SKM-1 (cell line): ENCODE data around the gene ADAMTS3.
A peak's percentile ranks its signal among the peaks of the same experiment; 100 is the strongest.

Experiments used
- DNase-seq: peaks from one replicate; lab custom pipeline; 2025; ENCODE audit not compliant: unreplicated experiment; lab: John Stamatoyannopoulos, UW

Gene ADAMTS3

DNA sequence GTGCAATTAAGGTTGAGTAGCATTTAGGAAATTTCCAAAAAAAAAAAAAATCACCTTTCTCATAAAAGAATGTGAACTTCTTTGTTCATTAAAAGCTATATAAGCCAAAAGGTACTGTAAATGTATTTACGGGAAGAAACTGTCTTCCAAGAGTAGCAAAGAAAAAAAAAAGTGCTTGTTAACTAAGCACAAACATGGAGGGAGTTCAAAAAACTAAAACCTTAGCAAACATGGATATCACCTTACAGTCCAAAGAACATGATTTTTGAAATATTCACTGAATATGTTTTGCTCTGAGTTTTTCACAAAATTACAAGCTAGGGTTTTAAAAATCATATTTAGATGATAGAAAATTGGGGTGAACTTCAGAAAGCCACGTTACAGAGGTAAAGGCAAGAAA is 217.5 kb downstream of the ADAMTS3 start:
- DNase-seq = no peak

DNA sequence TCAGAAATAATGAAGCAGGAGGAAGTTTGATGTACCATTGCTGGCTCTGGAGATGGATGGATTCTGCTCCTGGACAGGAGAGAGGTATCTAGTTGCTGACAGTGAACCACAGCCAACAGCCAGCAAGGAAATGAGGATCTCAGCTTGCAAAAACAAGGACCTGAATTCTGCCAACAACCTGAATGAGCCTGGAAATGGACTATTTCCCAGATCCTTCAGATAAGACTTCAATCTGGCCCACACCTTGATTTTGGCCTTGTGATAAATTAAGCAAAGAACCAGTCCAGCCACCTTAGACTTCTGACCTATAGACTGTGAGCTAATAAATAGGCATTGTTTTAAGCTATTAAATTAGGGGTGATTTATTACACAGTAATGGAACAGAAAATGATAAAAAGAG is 220.3 kb downstream of the ADAMTS3 start:
- DNase-seq = no peak

DNA sequence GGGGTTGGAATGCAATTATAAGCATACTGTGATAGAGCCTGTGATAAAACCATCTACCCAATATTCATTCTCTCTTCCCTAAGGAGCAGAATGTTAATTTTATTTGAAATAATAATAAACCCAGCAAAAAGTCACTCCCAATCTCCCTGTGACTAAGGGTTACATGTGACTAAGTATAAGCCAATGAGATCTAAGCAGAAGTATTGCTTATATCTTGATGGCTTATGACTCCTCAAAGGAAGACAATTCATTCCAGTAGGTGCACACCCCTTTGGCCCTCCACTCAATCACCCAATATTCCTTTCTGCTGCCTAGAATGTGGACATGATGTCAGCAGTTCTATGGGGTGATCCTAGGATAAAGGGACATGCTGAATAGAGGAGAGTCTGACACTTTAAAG is 224.6 kb downstream of the ADAMTS3 start:
- DNase-seq = no peak

DNA sequence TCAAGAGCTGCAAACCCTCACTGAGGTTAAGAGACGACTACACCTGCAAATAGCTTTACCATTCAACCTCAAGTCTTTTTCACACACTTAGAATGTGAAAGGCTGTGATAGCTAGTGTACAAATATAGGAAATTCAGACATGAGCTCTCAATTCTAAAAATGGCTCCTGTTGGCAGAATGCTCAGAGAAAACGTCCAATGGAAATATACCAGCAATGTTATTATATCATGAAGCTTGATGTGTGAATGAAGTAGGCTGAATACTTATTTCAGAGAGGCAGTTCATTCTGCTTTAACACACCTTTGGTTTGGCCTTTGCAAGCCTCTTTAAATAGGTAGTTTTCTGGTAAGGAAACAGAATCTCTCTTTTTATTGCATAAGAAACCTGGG is 227.6 kb downstream of the ADAMTS3 start:
- DNase-seq = no peak

DNA sequence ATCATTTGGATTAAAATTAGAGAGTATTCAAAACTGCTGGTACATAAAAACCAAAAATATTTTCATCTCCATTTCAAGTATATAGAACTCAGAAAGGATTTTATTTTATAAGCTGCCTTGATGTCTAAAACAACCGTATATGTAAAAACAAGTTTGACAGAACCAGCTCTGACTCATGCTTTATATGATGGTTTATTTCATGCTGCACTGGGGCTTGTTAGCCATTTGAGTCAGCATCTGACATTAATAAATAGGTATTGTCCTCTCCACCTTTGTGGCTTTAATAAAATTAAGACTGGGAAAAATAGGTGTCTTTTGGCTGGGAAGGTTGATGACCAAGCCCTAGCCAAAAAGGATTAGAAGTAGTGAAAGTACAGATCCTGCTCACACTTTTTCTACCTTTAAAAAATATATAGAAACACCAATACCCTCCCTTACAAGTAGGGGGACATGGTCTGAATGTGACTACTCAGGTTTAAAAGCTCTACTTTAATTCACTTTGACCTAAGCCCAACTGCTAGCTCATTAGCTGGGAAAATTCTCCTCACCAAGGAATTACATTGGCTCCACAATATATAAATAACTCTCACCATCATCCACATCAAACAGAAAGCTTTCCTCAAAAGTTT is 228.1 kb downstream of the ADAMTS3 start:
- no peak for DNase-seq

DNA sequence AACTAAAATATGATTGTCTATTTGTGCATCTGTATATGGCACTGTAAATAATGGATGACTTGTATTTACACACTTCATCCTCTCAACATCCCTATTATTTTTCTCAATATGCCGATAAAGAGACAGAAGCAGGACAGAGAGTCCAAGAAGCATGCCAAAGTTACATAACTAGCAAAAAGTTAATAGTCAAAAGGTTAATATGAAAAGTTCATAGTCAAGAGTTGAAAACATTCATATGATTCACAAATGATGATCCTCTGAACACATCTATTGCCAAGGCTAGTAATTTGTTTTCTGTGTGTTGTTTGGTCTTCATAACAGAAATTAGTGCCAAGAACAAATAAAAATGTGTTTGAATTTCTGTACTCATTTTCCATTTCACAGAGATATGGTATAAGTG is 231.0 kb downstream of the ADAMTS3 start:
- no peak for DNase-seq

DNA sequence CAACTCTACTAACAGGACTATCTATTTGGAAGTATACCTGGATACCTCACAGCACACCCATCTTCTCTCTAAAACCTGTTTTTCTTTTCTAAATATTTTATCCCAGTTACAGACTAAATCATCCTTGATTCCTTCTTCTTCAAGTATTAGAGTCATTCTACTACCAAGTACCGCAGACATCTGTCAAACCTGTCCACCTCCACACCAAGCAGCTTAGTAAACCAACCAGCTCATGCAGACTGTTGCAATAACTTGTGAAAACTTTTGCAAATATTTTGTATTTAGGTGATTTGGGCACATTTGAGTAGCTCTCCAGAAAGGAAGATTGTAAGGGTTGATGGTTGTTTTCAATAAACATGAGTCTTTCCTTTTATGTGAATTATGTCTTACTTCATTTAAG is 238.6 kb downstream of the ADAMTS3 start:
- no peak for DNase-seq

DNA sequence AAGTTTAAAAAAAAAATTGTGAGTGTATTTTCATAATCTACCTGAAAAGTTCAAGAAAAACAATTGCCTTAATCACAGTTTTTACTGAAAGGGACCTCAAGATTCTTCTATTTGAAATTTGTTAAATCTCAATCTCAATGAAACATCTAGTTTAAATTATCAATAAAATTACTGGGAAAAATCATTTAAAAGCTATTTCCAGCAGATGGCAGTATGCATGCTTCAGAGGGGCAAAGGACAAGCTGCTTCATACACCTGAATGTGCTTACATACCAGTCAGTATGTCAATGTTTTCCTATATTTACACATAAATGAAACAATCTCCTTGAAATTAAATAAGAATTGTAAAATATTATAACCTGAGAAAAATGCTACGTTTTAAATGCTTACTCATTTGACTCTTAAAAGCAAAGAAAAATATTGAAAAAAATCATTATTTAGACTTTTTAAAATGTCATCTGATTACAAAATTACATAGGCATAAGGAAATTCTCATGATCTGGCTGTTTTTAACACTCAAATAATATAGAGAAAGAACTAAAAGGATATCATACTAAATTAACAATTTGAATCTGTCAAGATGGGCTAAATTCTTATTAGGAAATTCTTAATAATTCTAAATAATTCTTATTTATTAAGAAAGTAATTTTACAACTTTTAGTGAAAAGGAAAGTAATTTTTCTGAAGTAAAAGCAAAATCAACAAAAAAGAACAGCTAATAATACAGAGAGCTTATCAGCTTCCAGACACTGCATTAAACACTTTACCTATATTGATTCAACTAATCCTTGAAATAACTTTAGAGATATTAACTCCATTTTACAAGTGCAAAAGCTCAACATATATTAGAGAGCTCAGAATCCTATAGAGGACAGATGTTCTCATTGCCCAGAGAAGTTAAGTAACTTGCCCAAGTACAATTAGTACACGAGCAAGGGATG is 242.1 kb downstream of the ADAMTS3 start:
- DNase-seq = peak; percentile 4

DNA sequence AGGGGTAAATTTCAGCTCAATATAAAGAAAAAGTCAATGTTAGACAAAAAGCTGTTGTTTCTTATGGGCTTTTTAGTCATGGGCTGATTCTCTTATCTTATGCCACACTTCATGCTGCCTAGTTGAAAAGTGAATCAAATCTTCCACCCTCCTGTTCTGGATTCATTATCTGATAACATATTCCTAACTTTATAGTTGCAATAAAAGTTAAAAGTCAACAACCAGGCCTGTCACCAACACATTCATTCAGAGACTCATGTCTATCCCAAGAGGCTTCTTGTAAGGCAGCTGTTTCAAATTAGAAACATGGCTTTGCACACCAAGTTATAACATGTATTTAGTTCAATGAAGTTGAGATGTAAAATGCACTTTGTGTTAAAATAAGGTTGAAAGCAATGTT is 243.8 kb downstream of the ADAMTS3 start:
- no peak for DNase-seq

DNA sequence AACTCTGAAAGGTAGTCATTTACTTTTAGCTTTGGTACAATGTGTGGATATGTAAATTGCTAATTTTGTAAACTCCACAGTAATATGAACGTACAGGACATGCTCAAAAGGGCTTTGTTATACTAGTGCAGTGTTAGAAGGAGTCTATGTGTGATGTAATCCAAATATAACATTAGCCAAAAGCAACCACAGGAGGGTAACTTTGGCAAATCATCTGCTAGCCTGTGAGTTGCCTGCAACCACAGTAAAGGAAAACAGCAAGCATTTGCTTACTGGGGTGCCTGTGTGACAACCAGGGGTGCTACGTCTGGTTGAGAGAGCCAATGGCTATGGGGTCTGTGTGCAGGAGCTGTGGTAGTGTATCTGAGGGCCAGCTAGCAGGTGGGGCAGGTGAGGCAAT is 245.8 kb downstream of the ADAMTS3 start:
- no peak for DNase-seq

DNA sequence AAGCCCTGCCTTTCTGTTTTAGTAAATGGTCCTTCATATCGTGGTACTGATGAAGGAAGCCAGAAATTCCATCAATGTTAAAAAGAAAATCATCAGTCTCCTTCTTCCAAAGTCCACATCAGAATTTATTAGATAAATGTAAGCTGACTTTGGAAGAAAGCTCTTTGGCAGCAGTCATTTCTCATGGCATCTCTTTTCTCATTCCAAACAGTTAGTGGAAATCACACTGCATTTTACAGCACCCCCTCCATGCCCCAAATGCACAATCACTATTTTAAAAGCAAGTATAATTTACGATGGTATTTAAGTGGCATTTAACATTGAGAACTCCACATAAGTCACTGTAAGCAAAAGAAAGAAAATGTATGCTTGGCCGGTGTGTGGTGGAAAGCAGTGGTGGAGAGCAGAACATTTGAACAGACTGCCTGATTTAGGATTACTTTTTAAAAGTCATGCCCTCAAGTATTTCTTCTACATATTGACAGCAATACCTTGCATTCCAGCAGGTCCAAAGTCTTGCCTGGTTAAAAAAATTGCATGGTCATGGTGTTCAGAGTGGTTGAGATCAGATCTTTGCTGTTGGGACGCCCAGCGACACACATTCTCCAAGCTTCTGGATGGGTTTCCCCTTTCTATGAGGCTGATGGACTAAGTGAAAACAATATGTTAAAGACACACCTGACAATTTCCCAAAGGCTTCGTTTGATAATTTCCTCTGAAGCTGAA is 248.6 kb downstream of the ADAMTS3 start:
- DNase-seq = no peak

DNA sequence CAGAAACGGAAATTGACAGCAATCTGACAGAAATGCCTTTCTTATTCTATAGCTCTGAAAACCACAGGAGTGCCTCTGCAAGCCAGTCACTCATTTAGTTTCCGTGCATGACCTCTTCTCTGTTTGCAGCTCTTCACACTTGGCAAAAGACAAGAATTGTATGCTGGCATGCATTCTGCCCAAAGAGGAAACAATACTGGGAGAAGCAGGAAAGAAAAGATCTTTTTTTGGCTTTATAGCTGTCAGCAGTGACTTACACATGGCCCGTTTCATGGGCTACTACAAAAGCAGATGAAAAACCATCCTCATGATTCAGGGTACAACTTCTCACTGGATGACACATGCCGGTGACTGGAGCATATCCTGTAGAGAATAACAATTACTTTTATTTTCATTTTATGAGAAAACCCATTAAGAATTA is 249.4 kb downstream of the ADAMTS3 start:
- DNase-seq = no peak

DNA sequence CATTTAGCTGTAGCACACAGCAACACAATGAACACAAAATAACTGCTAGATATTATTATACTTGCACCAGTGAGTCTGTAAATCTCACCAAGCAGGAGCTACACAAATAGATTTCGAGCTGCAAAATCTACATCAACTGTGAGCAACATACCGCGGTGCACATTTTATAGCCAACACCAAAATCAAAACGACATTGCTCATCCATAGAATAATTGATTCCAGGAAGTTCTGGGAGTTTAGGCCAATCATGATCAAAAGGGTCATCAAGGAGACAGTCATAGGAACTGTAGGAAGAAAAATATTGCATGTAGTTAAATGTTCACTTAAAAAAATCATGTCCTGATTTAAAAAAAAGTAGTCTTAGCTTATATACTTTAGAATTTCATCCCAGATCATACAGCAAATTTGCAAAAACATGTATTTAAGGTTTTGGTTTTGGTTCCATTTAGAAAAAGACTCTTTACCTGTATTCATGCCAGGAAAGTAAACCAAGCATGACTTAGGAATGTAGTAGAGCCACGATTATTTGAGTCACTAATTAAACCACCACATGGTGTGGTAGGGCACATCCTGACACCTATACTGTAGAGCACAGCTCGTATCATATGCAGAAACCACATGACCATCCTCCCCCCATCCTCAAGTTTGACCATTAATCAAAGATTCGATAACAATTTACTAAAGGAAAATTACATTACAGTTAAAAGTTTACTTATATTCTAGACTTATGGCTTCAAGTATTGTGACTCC is 250.4 kb downstream of the ADAMTS3 start:
- DNase-seq = no peak

DNA sequence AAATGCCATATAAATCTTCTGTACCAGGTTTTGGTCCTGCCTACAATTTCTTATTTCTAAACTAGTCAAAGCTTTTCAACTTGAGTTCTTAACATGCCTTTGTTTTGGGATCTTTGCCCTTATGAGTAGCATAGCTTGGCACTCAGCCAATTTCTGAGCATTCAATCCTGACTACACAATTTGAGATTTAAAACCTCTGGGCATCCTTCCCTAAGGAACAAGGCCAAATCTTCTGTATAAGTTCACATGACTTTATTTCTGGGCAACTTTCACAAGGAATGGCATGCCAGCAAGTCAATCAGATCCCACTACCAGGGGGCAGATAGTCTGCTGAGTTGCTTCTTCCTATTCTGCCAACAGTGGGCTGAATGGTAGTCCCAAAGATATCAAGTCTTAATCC is 254.2 kb downstream of the ADAMTS3 start:
- no peak for DNase-seq

DNA sequence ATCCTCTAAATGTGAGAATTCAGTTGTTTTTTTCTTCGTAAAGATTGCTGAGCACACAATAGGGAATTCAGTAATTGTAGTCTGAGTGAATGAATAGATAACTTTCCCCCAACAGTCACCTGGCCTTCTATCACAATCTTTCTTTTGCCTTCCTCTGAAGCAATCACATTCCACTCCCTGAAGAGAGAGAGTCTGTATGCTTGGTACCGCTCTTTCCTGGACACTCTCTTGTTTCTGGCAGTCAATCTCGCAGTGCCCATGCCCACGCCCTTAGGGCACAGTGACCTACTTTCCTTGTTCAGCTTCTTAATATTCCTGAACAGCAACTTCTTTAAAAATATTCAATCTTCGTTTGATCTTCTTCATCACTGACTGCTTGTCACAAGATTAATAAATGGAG is 255.9 kb downstream of the ADAMTS3 start:
- no peak for DNase-seq

DNA sequence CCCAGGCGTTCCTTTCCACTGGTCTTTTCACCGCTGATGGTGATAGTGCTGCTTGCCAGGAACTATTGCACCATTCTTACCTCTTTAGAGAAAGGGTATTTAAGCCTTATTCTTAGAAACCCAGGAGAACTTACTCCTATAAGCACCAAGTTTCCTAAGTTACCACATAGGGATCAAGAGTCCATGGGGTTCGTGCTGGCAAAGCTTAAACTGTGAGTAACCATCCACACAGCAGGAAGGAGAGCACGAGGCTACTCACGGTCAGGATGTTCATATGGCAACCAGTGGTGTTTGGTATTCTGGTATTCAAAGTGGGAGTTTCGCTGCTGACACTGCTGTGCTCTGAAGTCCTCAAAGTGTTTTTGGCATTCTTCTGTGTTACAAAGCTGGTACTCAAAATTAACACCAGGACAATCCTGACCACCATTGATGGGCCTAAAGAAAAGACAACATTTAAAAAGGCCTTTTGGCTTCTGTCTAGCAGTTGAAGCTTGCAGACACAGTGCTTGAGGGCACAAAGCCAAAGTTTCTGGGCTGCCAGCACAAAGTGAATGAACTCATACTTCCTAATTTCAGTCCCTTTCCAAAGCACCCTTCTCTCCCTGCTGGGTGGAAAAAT is 256.9 kb downstream of the ADAMTS3 start:
- DNase-seq = no peak

DNA sequence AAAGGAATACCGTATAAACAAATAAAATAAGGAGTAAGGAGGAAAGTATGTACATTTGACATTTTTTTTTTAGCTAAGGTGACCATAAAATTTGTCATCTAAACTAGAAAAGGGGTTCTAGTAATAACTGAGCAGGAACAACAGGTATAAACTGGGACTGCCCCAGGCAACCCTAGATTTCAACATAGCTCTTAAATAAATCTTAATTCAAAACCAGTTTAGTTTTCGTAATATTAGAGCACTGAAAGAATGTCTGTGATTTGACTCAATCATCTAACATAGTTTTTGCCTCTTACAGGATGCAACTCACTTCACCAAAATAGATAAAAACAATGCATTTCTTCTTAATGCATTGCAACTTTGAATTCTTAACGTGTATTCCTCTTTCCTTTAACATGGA is 257.7 kb downstream of the ADAMTS3 start:
- no peak for DNase-seq

DNA sequence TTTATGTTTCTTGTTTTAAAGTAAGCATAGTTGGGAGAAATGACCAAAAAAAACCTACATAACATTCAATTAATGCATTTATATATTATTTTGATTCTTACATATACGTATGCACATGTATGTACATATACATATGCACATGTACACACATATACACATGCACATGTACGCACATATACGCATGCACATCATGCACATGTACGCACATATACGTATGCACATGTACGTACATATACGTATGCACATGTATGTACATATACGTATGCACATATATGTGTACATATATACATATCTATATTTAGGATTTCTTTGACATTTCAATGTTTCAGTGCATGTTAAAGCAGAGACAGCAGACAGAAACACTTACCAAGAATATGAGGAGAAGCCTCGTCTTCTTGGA is 263.4 kb downstream of the ADAMTS3 start:
- DNase-seq = no peak

DNA sequence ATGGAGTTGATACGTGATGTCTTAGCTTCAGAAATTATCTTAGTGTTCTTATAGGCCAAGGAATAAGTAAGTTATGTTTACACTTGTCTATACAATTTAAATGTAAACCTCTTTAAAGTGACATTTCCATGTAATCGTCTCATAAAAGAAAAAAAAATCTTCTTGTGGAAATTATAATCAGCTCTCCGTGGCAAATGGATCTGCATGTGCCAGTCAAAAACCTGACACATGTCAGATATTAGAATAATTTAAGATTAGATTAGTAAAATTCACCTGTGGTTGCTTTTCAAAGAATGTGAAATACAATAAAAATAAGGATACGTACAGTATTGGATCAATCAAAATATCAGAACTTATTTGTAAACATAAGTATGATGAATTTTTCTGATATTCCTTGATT is 263.9 kb downstream of the ADAMTS3 start:
- no peak for DNase-seq

DNA sequence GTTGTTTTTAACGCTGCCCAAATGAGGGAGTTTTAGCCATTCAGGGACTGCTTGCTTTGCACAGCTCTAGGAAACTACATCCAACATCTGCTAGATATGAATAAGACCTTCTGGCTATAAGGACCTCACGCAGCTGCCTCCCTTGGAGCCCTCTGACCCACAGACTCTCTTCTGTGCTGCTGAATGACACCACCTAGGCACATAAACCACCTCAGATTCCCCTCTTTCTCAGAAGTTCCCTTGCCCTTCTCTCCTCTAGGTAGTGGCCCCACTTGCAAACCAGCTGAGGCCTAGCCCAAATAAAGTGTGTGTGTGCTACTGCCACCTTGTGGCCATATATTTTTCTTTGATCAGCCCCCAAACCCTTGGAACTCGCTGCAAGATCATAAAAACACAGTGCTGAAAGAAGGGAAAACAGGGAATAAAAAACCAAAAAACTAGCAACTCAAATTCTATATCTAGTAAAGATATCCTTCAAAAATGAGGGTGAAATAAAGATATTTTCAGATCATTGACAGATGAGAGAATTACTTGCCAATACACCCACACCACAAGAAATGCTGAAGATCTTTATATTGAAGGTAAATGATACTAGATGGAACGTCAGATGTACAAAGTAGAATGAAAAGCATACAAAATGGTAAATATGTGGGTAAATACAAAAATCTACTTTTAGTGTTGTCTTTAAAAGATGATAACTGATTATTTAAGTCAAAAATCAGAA is 265.9 kb downstream of the ADAMTS3 start:
- DNase-seq = peak; percentile 24
